Upper lobe of left lung (tissue), 4 donors: Measurements from ENCODE around the gene PRXL2A.

Experiments
- EP300 ChIP-seq, 4 donors: sonication (generic); formaldehyde crosslinking; IDR thresholded peaks; one replicate each; pipeline ENCODE4 v1.5.1; 2017; ENCODE audit warnings: antibody characterized with exemption in 4 of 4, control low read depth in 2 of 4
- POLR2A ChIP-seq, 4 donors: fragments of 450-650 bp; IDR thresholded peaks; one replicate each; pipeline ENCODE4 v1.5.1; 2016 to 2017; ENCODE audit warnings: antibody characterized with exemption in 4 of 4, mild to moderate bottlenecking in 2 of 4
- POLR2AphosphoS5 ChIP-seq, 2 donors: sonication (generic); formaldehyde crosslinking; IDR thresholded peaks; one replicate each; pipeline ENCODE4 v1.5.1; 2017; ENCODE audit warnings: antibody characterized with exemption in 2 of 2
- TF ChIP-seq, protein P1 (sequence below), 6 experiments: fragments of 450-650 bp in 4 of 6; fragments of 200-600 bp in 2 of 6; sonication (generic) in 2 of 6; IDR thresholded peaks; one replicate each; pipeline ENCODE4 v1.5.1; 2016 to 2019; ENCODE audit warnings: antibody characterized with exemption in 6 of 6

DNA sequence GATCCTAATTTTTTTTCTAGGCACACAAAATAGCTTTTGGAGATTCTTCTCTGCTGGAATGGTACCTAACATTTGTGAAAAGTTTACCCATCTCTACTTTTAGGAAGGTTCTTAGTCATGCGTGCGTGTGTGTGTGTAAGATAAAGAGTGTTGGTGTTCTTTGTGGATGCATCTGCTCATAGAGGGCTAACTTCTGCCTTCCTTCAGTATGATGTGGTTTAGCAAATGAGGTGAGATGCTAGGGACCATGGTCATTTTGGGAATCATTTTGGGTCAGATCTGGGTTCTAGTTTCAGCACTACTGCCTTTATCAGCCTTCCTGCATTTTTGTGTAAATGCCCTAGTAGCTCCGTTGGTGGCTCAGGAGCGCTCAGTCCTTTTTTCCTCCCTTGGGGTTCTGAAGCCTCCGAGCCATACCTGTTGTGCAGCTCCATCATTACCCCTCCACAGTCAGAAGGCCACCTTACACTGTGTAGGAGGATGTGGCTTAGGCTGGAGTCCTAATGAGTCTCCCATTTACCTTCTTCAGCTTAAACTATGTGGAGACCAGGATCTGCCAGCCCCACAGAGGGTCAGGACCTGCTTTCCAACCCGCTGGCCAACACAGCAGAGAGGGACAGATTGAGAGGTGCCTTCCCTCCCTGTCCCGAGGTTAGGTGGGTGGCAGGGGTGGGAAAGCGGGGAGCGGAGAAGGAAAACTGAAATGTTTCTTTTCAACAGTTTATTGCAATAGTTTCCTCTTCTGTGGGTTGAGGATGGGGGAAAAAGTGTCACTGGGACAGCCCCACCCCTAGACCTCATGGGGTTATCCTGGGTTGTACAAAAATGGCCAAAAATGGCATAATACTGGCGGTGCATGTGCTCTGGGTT, 77.0 kb downstream of the PRXL2A start:
- TF ChIP-seq EP300 (IDR thresholded peaks at IDR 0.05) (no peak), POLR2AphosphoS5 (IDR thresholded peaks at IDR 0.05) (peak in 1 of 2 donors; percentile 18), POLR2A (IDR thresholded peaks at IDR 0.05) (no peak)
- TF ChIP-seq, protein P1, sequence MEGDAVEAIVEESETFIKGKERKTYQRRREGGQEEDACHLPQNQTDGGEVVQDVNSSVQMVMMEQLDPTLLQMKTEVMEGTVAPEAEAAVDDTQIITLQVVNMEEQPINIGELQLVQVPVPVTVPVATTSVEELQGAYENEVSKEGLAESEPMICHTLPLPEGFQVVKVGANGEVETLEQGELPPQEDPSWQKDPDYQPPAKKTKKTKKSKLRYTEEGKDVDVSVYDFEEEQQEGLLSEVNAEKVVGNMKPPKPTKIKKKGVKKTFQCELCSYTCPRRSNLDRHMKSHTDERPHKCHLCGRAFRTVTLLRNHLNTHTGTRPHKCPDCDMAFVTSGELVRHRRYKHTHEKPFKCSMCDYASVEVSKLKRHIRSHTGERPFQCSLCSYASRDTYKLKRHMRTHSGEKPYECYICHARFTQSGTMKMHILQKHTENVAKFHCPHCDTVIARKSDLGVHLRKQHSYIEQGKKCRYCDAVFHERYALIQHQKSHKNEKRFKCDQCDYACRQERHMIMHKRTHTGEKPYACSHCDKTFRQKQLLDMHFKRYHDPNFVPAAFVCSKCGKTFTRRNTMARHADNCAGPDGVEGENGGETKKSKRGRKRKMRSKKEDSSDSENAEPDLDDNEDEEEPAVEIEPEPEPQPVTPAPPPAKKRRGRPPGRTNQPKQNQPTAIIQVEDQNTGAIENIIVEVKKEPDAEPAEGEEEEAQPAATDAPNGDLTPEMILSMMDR (IDR thresholded peaks at IDR 0.05): no peak
